ENCODE data around the gene GABBR2.
A peak's percentile ranks its signal among the peaks of the same experiment; 100 is the strongest.

GABBR2 gene

GRCh38 chr9:98378794-98379193 is 329.9 kb downstream of the GABBR2 start:
- TF ChIP-seq, protein P1, sequence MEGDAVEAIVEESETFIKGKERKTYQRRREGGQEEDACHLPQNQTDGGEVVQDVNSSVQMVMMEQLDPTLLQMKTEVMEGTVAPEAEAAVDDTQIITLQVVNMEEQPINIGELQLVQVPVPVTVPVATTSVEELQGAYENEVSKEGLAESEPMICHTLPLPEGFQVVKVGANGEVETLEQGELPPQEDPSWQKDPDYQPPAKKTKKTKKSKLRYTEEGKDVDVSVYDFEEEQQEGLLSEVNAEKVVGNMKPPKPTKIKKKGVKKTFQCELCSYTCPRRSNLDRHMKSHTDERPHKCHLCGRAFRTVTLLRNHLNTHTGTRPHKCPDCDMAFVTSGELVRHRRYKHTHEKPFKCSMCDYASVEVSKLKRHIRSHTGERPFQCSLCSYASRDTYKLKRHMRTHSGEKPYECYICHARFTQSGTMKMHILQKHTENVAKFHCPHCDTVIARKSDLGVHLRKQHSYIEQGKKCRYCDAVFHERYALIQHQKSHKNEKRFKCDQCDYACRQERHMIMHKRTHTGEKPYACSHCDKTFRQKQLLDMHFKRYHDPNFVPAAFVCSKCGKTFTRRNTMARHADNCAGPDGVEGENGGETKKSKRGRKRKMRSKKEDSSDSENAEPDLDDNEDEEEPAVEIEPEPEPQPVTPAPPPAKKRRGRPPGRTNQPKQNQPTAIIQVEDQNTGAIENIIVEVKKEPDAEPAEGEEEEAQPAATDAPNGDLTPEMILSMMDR (conservative IDR thresholded peaks at IDR 0.05; ENCODE audit: low read length), result no peak
- no peak overlapping the region for H3K4me3 ChIP-seq (ENCODE audit: low read length)
- no peak for DNase-seq (ENCODE audit: low read depth)

DNA sequence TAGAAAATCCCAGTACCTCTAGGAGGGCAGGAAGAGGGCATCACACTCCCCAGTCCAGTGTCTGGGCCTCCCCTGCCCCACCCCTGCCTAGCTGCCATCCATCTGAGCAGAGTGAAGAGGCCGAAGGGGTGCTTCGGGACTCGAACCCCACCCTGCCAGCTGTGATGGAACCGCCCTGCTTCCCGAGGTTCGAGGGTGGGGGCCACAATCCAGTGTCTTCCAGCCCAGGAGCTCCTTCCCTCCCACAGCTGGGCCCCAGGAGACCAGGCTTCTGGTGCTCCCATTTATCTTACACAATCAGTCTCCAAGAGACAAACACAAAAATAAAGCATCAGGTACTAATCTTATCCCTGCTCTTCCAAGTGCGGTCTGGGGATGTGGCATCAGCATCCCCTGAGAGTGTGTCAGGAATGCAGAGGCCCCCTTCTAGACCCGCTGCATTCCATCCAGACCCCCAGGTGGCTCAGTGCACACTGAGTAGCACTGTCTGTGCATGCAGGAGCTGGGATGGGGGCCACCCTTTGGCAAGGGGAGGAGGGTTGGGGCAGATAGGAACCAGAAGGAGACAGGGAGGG is 330.4 kb downstream of the GABBR2 start:
- H3K4me3 ChIP-seq (ENCODE audit: low read length), result no peak overlapping the region
- TF ChIP-seq, protein P1 (conservative IDR thresholded peaks at IDR 0.05; ENCODE audit: low read length), result no peak
- peak; percentile 33 for DNase-seq (ENCODE audit: low read depth)

- peak; percentile 90 for DNase-seq (ENCODE audit: low read depth)
- TF ChIP-seq, protein P1 (conservative IDR thresholded peaks at IDR 0.05; ENCODE audit: low read length), result no peak
- H3K4me3 ChIP-seq (ENCODE audit: low read length), result no peak overlapping the region
Measured at GRCh38 chr9:98375138-98375726, 333.5 kb downstream of the GABBR2 start.

- DNase-seq (ENCODE audit: low read depth), result peak; percentile 87
- TF ChIP-seq, protein P1 (conservative IDR thresholded peaks at IDR 0.05; ENCODE audit: low read length), result no peak
Measured at GRCh38 chr9:98374385-98375051, 334.2 kb downstream of the GABBR2 start.

GRCh38 chr9:98373609-98374008 is 335.1 kb downstream of the GABBR2 start:
- TF ChIP-seq, protein P1 (conservative IDR thresholded peaks at IDR 0.05; ENCODE audit: low read length), result no peak
- no peak overlapping the region for H3K4me3 ChIP-seq (ENCODE audit: low read length)
- peak; percentile 38 for DNase-seq (ENCODE audit: low read depth)

More at GRCh38 chr9:98374385-98375051, 334.2 kb downstream of the GABBR2 start:
- no peak overlapping the region for H3K4me3 ChIP-seq (ENCODE audit: low read length)

DNA sequence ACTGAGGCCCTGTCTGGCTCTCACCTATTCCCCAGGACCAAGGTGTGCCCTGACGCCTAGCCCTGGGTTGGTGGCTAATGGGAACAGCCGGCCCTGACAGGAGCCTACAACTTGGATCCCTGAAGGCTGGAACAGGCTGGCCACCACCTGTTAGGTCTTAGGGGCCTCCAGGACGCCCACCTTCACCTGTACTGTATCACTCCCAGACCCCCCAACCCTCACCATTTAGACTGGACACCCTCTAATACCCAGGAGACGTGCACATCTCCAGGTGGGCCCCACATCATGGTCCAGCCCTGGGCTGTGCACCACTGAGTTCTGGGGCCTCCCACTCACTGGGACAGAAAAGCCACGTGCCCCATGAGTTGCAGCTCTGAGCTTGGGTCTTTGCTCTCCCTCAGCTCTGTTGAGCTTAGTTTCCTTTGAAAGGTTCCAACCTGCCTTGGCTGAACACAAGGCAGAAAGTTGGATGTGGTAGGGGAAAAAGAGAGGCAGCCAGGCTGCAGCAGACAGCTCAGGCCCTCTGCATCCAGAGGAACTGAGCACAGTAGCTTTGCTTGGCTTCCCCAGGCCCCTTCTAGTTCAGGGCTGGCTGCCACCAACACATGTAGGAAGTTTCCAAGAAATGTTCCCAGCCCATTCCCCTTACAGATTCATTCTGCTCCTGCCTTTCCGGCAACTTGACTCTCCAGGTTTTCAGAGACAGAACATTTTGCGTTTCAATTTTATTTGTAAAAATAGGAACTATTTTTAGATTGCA is 336.5 kb downstream of the GABBR2 start:
- no peak overlapping the region for H3K4me3 ChIP-seq (ENCODE audit: low read length)
- TF ChIP-seq, protein P1 (conservative IDR thresholded peaks at IDR 0.05; ENCODE audit: low read length), result no peak
- no peak for DNase-seq (ENCODE audit: low read depth)

Data from AG10803 (cell line).